ENCODE results near the gene ADGRB2.
A peak's percentile ranks its signal among the peaks of the same experiment; 100 is the strongest.

The ADGRB2 gene, protein sequence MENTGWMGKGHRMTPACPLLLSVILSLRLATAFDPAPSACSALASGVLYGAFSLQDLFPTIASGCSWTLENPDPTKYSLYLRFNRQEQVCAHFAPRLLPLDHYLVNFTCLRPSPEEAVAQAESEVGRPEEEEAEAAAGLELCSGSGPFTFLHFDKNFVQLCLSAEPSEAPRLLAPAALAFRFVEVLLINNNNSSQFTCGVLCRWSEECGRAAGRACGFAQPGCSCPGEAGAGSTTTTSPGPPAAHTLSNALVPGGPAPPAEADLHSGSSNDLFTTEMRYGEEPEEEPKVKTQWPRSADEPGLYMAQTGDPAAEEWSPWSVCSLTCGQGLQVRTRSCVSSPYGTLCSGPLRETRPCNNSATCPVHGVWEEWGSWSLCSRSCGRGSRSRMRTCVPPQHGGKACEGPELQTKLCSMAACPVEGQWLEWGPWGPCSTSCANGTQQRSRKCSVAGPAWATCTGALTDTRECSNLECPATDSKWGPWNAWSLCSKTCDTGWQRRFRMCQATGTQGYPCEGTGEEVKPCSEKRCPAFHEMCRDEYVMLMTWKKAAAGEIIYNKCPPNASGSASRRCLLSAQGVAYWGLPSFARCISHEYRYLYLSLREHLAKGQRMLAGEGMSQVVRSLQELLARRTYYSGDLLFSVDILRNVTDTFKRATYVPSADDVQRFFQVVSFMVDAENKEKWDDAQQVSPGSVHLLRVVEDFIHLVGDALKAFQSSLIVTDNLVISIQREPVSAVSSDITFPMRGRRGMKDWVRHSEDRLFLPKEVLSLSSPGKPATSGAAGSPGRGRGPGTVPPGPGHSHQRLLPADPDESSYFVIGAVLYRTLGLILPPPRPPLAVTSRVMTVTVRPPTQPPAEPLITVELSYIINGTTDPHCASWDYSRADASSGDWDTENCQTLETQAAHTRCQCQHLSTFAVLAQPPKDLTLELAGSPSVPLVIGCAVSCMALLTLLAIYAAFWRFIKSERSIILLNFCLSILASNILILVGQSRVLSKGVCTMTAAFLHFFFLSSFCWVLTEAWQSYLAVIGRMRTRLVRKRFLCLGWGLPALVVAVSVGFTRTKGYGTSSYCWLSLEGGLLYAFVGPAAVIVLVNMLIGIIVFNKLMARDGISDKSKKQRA (N-terminal part only)

DNA sequence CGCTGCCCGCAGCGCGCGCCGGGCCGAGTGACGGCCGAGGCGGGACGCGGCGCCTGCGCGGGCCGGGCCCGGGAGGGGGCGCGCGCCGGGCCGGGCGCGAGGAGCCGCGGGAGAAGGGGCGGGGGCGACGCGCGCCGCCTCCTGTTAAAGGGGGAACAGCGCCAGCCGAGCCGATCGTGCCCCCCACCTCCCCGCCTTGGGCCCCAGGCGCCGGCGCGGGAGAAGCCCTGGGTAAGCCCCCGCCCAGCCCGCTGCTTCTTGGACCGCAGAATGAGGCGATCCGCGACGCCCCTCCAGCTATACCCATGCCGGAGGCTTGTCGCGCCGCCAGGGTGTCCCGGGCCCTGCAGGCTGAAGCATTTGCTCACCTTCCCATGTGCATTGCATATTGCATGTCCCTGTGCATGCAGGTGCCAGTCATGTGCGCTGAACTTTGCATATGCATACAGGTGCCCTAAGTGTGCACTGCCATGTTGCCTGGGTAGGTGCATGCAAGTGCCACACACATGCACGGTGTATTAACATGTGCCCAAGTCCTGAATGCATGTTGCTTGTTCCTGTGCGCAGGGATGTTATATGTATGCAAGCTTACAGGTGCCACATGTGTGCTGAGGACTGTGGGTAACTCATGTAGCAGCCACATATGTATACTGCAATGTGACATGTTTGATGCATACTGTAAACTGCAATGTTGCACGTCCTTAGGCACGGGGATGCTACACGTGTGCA lies at the start of gene ADGRB2:
Gene ADGRB2, minus strand, starts transcription at position 29 of the 729 bp plus-strand sequence. CDS start 7,119 bp downstream, outside the sequence.
- in situ Hi-C loops (cut with HindIII; ENCODE audit: low pct_ligation_motif_present, low pct_unique_long_range_greater_than_20kb, low sequenced_read_pairs), result no loop called here
- no peak for DNase-seq

DNA sequence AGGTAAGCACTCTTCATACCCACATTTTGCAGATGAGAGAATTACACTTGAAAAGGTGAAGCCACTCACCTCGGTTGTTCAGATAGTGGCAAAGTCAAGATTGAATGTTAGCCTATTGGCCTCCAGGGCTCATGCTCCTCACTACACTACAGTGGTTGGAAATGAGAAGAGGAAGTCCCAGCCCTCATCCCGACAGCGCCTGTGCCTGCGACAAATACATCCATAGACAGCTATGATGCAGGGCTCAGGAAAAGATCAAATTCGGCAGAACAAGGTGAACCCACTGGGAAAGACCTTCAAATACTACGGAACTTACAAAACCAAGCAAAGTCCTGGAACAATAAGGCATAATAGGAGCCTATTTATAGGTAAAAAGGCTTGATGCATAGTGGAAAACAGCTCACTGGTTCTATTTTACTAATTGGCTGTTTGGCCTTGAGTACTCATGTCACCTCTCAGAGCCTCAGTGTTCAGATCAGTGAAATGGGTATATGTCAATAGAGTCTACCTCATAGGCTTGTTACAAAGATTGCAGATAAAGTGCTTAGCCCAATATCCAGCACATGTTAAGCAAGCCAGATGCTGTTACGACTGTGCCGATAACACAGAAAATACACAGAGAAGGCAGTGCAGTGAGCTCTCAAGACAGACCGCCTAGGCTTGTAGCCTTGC lies 48.2 kb upstream of the ADGRB2 start:
- DNase-seq, result no peak
- in situ Hi-C loops (cut with HindIII; ENCODE audit: low pct_ligation_motif_present, low pct_unique_long_range_greater_than_20kb, low sequenced_read_pairs), result no loop called here

DNA sequence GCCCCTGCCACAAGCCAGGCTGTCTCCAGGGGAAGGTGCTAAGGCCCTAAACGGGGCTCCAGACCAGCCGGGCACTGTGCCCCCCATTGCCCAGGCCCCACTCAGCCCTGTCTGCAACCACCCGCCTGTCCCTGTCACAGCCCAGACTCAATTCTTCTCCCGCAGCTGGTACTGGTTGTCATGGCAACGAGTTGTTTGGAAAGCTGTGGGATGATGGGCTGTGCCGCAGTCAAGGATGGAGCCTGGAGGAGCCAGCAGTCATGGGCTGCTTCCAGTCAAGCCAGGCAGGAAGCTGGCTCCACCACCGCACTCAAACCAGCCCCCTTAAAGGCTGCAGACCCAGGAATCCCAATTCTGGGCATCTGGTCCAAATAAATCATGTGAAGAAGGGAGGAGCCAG lies 47.5 kb upstream of the ADGRB2 start:
- no peak for DNase-seq
- in situ Hi-C loops (cut with HindIII; ENCODE audit: low pct_ligation_motif_present, low pct_unique_long_range_greater_than_20kb, low sequenced_read_pairs), result no loop called here

DNA sequence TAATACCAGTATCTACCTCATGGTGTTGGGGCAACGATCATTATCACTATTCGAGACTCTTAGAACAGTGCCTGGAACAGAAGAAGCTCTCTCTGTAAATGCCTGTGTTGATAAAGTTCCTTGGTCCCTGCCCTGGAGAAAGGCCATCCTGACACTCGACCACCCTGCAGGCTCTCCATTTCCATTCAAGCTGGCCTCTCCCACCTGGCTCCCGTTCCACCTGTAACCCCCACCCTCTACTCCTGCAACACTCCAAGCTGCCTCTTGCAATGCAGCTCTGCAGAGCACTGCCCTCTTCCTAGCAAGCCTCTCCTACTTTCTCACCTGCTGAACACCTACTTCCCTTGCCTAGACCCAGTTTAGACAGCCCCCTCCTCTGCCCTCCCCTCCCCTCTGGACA lies 45.6 kb upstream of the ADGRB2 start:
- DNase-seq, result no peak
- in situ Hi-C loops (cut with HindIII; ENCODE audit: low pct_ligation_motif_present, low pct_unique_long_range_greater_than_20kb, low sequenced_read_pairs), result no loop called here

DNA sequence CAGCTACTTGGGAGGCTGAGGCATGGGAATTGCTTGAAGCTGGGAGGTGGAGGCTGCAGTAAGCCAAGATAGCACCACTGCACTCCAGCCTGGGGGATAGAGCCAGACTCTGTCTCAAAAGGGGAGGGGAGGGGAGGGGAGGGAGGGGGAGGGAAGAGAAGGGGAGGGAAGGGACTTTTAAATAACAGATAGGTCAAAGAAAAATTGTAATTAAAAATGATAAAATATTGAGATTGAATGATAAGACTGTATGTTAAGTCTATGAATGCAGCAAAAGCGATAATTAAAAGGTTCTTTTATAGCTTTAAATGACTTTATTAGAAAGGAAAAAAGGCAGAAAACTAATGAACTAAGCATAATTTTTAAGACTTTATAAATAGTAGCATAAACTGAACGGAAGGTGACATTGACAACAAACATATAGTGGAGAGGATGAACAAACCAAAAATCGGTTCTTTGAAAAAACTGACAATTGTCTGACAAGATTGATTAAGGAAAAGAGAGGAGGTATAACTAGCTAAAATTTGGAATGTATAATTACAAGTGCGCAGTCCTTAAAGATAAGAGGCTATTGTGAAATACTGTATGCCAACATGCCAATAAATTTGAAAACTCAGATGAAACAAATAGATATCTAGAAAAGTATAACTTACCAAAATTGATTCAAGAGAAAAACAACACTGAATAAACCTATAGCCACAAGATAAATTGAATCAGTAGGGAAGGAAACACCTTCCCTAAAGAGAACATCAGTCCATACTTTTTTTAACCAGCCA lies 43.3 kb upstream of the ADGRB2 start:
- no peak for DNase-seq
- in situ Hi-C loops (cut with HindIII; ENCODE audit: low pct_ligation_motif_present, low pct_unique_long_range_greater_than_20kb, low sequenced_read_pairs), result no loop called here

DNA sequence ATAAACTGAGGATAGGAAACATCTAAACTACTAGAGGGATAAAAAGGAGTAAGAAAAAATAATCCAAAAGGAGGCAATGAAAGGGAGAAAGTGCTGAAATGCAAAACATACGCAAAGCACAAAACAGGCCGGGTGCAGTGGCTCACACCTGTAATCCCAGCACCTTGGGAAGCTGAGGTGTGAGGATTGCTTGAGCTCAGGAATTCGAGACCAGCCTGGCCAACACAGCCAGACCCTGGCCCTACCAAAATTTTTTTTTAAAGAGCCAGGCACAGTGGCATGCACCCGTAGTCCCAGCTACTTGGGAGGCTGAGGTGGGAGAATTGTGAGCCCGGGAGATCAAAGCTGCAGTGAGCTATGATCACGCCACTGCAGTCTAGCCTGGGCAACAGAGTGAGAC lies 41.2 kb upstream of the ADGRB2 start:
- in situ Hi-C loops (cut with HindIII; ENCODE audit: low pct_ligation_motif_present, low pct_unique_long_range_greater_than_20kb, low sequenced_read_pairs), result no loop called here
- DNase-seq, result no peak

DNA sequence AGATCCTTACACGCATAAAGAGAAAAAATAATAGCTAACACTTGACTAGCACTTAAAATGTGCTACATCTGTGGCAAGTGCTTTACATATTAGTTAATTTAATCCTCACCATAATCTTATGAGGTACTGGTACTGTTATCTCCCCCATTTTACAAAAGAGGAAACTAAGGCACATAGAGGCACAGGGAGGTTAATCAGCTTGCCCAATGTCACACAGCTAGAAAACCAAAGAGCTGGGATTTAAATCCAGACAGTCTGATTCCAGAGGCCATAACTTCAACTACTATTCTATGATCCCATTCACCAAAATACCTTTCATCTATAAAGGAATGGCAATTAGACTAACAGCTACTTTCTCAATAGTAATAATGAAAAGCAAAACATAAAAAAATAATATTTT lies 40.0 kb upstream of the ADGRB2 start:
- no peak for DNase-seq
- in situ Hi-C loops (cut with HindIII; ENCODE audit: low pct_ligation_motif_present, low pct_unique_long_range_greater_than_20kb, low sequenced_read_pairs), result no loop called here

DNA sequence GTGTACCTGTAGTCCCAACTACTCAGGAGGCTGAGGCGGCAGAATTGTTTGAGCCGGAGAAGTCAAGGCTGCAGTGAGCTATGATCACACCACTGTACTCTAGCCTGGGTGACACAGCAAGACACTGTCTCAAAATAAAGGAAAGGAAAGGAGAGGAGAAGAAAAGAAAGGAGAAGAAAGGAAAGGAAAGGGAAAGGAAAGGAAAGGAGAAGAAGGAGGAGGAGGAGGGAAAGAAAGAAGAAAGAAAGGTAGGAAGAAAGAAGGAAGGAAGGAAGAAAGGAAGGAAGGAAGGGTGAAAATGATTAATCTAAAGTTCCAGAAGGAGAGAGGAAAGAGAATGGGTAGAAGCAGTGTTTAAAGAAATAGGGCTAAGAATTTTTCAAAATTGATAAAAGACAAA lies 39.5 kb upstream of the ADGRB2 start:
- no peak for DNase-seq
- in situ Hi-C loops (cut with HindIII; ENCODE audit: low pct_ligation_motif_present, low pct_unique_long_range_greater_than_20kb, low sequenced_read_pairs), result no loop called here

DNA sequence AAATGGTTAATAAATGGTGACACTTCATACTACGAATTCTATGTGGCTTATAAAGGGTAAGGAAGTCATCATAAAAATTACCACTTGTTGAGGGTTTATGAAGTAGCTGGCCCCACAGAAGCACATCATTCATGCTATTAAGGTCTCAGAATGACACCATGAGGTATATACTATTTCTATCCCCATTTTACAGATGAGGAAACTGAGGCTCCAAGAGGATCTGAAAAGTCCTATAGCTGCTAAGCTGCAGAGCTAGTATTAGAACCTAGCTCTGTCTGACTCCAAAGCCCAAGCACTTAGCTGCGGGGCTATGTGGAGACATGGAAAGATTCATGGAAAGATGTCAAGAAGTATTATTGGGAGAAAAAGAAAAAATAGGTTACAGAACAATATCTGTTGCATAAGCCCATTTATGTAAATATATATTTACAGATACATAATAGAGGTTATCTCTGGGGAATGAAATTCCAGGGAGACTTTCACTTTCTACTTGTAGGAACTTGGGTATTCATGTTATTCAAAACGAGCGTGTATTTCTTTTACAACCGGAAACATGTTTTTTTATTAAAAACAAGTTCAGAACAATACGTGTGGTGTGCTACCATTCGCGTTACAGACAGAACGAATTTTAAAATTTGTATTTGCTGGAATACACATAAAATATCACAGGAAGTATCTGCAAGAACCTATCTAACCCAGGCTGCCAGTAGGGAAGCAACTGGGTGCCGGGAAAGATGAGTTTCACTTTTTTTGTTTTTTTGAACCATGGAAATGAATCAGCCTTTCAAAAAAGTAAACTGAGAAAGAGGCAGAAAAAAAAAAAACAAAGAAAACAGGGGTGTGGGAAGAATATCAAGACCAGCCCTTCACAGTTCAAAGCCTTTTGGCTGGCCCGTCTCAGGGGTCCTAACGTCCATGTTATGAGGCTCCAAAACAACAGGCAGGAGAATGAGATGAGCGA lies 38.3 kb upstream of the ADGRB2 start:
- no peak for DNase-seq
- in situ Hi-C loops (cut with HindIII; ENCODE audit: low pct_ligation_motif_present, low pct_unique_long_range_greater_than_20kb, low sequenced_read_pairs), result no loop called here

DNA sequence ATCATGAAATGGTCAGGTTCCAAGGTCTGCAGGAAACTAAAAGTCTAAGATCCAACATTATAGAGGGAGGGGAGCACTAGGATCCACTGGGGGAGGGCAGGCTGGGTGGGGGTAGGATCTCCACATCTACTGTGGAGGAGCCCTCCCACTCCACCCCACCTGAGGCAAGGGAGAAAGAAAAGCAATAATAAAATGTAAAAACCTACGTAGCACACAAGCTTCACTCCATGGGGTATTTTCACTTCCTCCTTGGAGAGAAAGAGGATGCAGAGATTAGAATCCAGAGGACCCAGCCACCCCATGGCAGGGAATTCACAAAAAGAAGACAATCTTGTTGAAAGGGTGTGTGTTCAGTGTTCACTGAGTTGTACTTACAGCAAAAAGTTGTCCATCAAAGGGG lies 37.3 kb upstream of the ADGRB2 start:
- no peak for DNase-seq
- in situ Hi-C loops (cut with HindIII; ENCODE audit: low pct_ligation_motif_present, low pct_unique_long_range_greater_than_20kb, low sequenced_read_pairs), result no loop called here

DNA sequence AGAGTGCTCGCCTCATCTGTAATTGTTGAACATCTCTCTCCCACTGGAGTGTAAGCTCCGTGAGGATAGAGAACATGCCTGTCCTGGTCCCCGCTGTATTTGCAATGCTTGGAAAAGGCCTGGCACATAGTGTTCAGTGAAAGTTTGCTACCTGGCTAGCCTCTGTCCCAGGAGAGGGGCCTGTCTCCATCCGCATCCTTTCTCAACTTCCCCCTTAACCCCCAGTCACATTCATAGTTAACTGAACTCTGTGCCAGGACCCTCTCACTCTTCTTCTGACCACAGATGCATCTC lies 36.5 kb upstream of the ADGRB2 start:
- in situ Hi-C loops (cut with HindIII; ENCODE audit: low pct_ligation_motif_present, low pct_unique_long_range_greater_than_20kb, low sequenced_read_pairs), result no loop called here
- DNase-seq, result no peak

DNA sequence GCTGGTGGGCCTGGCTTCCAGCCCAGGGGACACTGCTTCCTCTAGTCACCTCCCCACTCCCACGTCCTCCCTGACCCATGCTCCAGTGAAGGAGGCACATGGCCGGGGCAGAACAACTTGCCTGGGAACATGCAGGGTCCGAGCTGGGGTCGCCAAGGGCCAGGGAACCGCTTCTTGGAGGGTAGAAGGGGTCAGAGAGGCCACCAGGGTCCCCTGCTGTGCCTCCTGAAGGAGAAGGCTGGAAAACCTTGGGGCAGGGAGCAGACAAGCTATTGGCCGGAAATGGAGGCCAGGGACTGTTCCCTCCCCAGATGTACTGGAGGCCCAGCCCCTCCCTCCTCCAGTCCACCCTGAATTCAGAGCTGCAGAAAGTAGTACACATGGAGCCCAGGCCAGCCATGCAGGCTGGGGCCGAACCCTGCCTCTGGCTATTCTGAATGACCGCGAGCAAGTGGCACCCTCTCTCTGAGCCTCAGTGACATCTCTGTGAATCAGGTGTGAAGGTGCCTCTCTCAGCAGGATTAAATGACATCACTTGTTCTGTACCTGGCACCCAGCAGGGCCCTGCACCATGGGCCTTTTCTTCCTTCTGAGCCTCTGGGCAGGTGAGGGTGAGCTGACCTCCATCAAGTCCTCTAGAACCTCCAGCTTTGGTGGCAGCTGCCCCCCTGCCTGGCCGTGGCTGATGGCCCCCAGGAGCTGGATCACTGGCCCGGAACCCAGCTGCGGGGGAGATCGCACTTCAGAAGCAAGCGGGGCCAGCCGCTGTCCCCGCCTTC lies 35.9 kb upstream of the ADGRB2 start:
- in situ Hi-C loops (cut with HindIII; ENCODE audit: low pct_ligation_motif_present, low pct_unique_long_range_greater_than_20kb, low sequenced_read_pairs), result no loop called here
- DNase-seq, result no peak

DNA sequence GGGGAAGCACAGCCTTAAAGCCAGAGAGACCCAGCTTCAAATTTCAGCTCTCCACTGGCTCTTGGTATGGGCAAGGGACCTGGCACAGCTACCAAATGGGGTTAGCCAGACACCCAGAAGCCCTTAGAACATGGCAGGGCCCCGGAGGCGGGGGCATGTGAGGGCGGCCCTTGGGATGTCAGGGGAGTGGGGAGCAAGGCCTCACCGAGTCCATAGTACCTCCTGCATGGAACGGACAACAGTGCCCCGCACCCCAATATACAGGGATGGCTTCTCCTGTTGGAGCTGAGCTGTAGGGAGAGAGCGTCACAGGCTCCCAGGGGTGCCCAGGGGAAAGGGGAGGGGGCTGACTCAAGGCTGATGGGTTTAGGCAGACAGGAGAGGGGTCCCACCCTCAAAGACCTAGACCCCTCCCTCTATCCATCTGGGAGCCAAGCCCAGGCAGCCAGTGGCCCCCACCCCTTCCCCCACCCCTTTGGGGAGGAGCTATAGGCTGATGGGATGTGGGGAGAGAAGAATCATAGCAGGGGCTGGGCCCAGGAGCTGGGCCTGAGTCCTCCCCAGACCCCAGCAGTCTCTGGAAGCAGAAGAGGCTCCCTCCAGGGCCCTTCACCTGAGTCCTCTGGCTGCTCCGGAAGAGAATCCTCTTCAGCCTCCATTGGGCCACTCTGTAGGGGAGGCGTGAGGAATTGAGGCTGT lies 35.2 kb upstream of the ADGRB2 start:
- in situ Hi-C loops (cut with HindIII; ENCODE audit: low pct_ligation_motif_present, low pct_unique_long_range_greater_than_20kb, low sequenced_read_pairs), result no loop called here
- no peak for DNase-seq

DNA sequence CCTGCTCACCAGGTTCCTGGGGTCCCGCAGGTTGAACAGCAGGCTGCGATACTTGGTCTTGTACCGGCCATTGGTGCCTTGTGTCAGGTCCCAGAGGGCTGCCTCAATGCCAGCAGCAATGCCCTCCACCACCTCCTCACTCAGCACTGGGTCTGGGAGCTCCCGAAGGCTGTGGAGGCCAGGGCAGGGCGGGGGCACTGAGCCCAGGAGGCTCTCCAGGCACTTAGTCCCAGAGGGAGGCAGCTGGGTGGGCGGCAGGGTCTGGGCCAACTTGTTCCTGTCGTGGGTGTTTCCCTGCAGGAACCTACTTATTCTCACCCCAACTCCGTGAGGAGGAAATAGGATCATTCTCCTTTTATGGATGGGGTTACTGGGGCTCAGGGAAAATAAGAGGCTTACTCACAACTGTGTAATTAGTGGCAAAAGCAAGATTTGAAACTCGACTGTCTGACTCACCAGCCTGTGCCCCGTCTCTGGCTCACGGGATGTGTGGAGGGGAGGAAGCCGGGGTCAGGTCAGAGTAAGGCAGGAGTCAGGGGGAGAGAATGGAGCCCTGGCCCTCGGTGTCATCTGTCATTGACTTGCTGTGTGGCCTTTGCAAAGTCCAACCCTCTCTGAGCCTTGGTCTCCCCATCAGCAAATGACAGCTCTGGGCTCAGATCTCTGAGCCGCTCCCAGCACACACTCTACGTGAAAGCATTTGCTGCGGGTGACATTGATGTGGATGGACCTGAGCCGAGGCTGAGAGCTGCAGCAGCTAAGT lies 34.5 kb upstream of the ADGRB2 start:
- peak; percentile 55 for DNase-seq
- in situ Hi-C loops (cut with HindIII; ENCODE audit: low pct_ligation_motif_present, low pct_unique_long_range_greater_than_20kb, low sequenced_read_pairs), result no loop called here

DNA sequence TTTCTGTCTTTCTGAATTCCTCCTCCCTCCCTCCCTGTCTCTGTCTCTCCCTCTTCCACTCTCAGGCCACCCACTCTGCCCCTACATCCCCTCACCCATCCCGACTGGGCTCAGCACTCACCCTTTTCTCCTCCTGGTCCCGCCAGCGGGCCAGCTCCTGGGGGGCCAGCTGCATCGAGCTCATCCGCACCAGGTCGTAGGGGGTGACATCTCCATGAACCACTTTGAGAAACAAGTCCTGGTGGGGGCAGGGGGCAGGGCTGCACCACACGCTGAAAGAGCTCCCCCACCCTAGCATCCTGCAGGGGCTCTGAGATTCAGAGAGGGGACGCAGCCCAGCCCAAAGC lies 33.9 kb upstream of the ADGRB2 start:
- no peak for DNase-seq
- in situ Hi-C loops (cut with HindIII; ENCODE audit: low pct_ligation_motif_present, low pct_unique_long_range_greater_than_20kb, low sequenced_read_pairs), result no loop called here
